RWPE1 (cell line): Measurements from ENCODE around the gene TRIP10.

Experiments
- CTCF ChIA-PET: fragments of 350-600 bp; sonication (Branson Sonifier 250); formaldehyde crosslinking; extraction: SDS; loops from one replicate; lab custom pipeline; 2021; lab: Yijun Ruan, JAX
- POLR2A ChIA-PET: fragments of 400-600 bp; formaldehyde crosslinking; extraction: SDS; loops from one replicate; lab custom pipeline; 2020; ENCODE audit warnings: antibody characterized with exemption; ENCODE audit not compliant: low non-redundant PET; lab: Yijun Ruan, JAX
- DNase-seq: peaks from one replicate; pipeline ENCODE4 v3.0.0; 2012; ENCODE audit warnings: low spot score
- H3K27ac ChIP-seq: fragments of 450-650 bp; 2 replicates; pipeline ENCODE4 v1.5.1; 2017
- TF ChIP-seq, protein P1 (sequence below): fragments of 450-650 bp; conservative IDR thresholded peaks from 2 replicates; pipeline ENCODE4 v1.5.1; 2017; ENCODE audit warnings: low read depth, mild to moderate bottlenecking

TRIP10 gene

DNA sequence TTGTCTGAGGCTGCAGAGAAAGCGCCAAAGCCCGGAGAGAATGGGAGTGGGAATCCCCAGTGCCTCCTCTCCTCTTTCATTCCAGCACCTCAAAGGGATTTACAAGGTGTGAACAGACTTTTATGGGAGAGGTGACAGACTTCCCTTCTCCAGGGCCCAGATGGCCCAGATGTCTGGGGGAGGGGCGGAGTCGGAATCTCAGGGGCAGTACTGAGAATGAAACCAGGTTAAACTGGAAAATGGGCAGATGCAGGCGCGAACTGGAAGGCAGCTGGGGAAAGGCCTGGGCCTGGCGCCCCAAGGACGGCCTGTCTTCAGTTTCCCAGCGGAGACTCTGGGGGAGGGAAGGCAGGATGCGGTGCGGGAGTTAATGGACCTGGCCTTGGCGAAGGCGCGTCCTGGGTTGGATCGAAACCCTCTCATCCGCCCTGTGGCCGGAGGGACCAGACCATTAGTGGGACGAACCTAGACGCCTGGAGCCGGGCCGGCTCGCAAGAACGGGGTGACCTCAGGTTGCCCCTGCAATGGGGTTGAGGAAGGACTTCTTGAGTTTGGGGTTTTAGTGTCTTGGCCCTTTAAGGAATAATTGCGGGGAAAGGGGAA, 592 bp upstream of the TRIP10 start:
- ChIA-PET CTCF (interaction anchor here (0.5 to 1.9 kb wide), 5 partner anchors 28 to 220 kb away, joined by 3 to 19 read pairs (median 5); partner anchors contain the start of gene SH2D3A), POLR2A (interaction anchor here (0.7 kb wide), 1 partner anchor 23 kb away, joined by 10 read pairs; no protein-coding TSS in a partner anchor)
- DNase-seq: no peak
- TF ChIP-seq, protein P1, sequence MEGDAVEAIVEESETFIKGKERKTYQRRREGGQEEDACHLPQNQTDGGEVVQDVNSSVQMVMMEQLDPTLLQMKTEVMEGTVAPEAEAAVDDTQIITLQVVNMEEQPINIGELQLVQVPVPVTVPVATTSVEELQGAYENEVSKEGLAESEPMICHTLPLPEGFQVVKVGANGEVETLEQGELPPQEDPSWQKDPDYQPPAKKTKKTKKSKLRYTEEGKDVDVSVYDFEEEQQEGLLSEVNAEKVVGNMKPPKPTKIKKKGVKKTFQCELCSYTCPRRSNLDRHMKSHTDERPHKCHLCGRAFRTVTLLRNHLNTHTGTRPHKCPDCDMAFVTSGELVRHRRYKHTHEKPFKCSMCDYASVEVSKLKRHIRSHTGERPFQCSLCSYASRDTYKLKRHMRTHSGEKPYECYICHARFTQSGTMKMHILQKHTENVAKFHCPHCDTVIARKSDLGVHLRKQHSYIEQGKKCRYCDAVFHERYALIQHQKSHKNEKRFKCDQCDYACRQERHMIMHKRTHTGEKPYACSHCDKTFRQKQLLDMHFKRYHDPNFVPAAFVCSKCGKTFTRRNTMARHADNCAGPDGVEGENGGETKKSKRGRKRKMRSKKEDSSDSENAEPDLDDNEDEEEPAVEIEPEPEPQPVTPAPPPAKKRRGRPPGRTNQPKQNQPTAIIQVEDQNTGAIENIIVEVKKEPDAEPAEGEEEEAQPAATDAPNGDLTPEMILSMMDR: no peak
- H3K27ac ChIP-seq: peak overlapping the region; percentile 98

DNA sequence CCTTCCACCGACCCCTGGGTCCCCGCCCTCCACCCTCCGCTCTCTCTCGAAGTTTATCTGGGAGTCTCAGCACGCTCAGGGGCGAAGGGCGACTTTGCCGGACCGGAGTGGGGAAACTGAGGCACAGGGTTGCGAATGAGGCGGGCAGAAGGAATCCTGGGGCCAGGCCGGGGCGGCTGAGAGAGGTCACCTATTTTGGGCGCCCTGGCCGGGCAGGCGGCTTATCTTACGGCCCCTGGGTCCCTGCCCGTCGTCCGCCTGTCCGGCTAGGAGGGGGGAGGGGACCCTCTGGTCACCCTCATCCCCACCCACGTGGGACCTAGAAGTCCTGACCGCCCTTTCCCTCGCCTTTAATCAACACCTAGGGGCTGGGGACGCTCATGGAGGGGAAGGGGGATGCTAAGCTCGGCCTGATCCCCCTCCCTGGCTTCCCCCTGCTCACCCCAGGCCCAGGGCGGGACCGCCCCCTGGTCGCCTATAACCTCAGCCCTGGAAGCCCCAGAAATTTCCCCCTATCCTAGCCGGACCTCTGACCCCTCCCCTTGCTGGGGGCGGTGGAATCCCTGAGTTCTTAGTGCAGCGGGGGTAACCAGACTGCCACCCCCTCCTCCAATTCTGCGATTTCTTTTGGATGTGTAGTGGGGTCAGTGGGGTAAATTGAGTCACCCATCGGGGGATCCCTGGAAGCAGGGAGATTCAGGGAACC, 556 bp downstream of the TRIP10 start:
- H3K27ac ChIP-seq: peak overlapping the region; percentile 98
- POLR2A ChIA-PET: interaction anchor here (0.6 kb wide), 1 partner anchor 236 kb away, joined by 4 read pairs; no protein-coding TSS in a partner anchor
- no peak for DNase-seq

DNA sequence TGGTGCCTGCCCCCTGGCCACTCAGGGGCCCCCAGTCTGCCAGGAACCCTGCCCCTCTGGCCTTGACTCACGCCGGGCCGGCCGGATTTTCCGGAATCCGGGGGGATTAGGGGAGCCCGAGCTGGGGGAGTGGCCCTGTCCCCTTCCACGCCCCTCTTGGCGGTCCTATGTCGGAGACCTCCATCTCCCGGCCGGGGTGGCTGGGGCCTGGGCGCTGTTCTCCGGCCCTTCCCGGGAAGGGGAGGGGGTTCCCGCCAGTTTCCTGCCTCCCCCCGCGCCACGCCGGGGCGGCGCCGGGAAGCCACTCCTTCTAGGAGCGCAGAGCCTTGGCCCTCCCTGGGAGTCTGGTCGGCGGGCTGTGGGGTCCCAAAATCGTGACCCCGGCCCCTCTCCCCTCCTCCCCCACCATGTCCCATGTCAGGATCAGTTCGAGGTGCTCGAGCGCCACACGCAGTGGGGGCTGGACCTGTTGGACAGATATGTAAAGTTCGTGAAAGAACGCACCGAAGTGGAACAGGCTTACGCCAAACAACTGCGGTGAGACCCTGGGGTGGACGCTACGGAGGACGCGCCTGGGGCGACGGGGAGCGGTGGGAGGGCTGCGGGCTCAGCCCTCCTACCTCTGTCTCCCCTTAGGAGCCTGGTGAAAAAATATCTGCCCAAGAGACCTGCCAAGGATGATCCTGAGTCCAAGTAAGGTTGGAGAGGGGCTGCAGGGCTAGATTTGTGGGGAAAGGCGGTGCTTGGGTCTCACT, 1.3 kb downstream of the TRIP10 start:
- CTCF ChIA-PET: interaction anchor here (0.6 kb wide), 1 partner anchor 185 kb away, joined by 6 read pairs; no protein-coding TSS in a partner anchor
- peak overlapping the region; percentile 98 for H3K27ac ChIP-seq
- no peak for DNase-seq
- TF ChIP-seq, protein P1: no peak
- POLR2A ChIA-PET: interaction anchor here (0.6 kb wide), 1 partner anchor 236 kb away, joined by 4 read pairs; no protein-coding TSS in a partner anchor

More for the DNA sequence above, 556 bp downstream of the TRIP10 start:
- TF ChIP-seq, protein P1: no peak
- CTCF ChIA-PET: no interaction called here

DNA sequence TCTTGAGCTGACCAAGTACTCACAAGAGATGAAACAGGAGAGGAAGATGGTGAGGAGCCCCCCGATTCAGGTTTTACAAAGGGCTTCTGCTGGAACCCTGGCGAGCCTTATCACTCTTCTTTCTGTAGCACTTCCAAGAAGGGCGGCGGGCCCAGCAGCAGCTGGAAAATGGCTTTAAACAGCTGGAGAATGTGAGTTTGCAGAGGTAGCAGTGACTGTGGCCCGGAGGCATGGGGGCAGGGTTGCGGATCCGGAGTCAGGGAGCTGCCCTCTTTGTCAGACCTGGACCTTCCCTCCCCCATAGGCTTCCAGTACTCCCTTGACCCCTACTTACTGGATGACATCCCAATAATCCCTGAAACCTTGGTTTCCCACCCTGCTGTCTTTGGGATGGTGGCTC, 3.6 kb downstream of the TRIP10 start:
- no peak for DNase-seq
- CTCF ChIA-PET: no interaction called here
- POLR2A ChIA-PET: no interaction called here
- TF ChIP-seq, protein P1: no peak
- H3K27ac ChIP-seq: peak overlapping the region; percentile 98

DNA sequence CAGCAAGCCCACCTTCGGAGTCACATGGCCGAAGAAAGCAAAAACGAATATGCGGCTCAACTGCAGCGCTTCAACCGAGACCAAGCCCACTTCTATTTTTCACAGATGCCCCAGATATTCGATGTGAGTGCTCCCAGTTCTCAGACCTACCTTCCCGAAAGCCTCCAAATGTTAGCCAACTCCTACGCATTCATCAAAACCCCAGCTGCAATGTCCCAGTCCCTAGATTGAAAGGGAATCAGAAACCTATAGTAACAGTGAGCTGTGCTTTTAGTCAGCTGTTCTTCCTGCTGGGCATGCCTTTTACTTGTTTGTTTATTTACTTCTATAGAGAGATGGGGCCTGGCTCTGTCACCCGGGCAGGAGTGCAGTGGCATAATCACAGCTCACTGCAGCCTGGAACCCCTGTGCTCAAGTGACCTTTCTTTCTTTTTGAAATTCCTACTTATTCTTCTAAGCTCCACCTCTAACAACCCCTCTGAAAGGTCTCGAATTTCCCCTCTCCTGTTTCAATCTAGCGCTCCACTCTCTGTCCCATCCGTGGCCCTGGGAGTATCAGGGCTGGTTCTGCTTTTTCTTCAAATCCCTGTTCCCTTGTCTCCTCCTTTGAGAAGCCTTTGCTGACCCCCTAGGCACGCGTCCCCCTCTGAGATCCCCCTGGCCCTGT, 4.4 kb downstream of the TRIP10 start:
- TF ChIP-seq, protein P1: no peak
- no peak for DNase-seq
- CTCF ChIA-PET: interaction anchor here (0.5 kb wide), 1 partner anchor 635 kb away, joined by 3 read pairs; no protein-coding TSS in a partner anchor
- peak overlapping the region; percentile 98 for H3K27ac ChIP-seq
- POLR2A ChIA-PET: no interaction called here
